Skeletal muscle tissue (tissue), 4 donors: ENCODE measurements around the gene BRF1. TPM values are rescaled to one million over a fixed set of nuclear protein-coding genes. Genes with fewer than 3 reads are reported as not detected.
A peak's percentile ranks its signal among the peaks of the same experiment; 100 is the strongest.
"Not testable (repeated sequence)": the region's sequence is repeated elsewhere in the genome, so short reads cannot be mapped to it uniquely, and the experiment has no call there.

Source experiments
- H3K27ac ChIP-seq: one replicate; pipeline ENCODE4 v1.7.0; 2013; ENCODE audit warnings: mild to moderate bottlenecking, low read depth, low read length, inconsistent platforms
- H3K27me3 ChIP-seq, 3 donors: one replicate each; pipeline ENCODE4 v1.7.0; 2013; ENCODE audit warnings: low read length in 3 of 3; ENCODE audit not compliant: control insufficient read depth in 3 of 3, insufficient read depth in 3 of 3
- H3K36me3 ChIP-seq, 3 donors: one replicate each; pipeline ENCODE4 v1.7.0; 2013; ENCODE audit warnings: low read length in 3 of 3; ENCODE audit not compliant: control insufficient read depth in 3 of 3, insufficient read depth in 3 of 3
- H3K4me1 ChIP-seq, 3 donors: one replicate each; pipeline ENCODE4 v1.7.0; 2013; ENCODE audit warnings: low read length in 3 of 3, mild to moderate bottlenecking in 3 of 3; ENCODE audit not compliant: control insufficient read depth in 3 of 3, insufficient read depth in 3 of 3
- H3K4me3 ChIP-seq, 3 donors: one replicate each; pipeline ENCODE4 v1.7.0; 2013; ENCODE audit warnings: low read length in 3 of 3
- H3K9ac ChIP-seq, 3 donors: one replicate each; pipeline ENCODE4 v1.7.0; 2013; ENCODE audit warnings: low read length in 3 of 3, mild to moderate bottlenecking in 3 of 3, moderate library complexity in 2 of 3, low read depth in 1 of 3
- H3K9me3 ChIP-seq, 3 donors: one replicate each; pipeline ENCODE4 v1.7.0; 2013; ENCODE audit warnings: low read length in 3 of 3; ENCODE audit not compliant: control insufficient read depth in 3 of 3
- total RNA-seq: library from RNA; depleted of rRNA; stranded (reverse); fragments of >200 nt; gene quantifications from one replicate; pipeline ENCODE4 v1.2.3, GENCODE V29; 2014
- donor health status: Osteomylitis.

The BRF1 gene
- total RNA-seq, 1 donor from 2014 or later, result 38.1 TPM

DNA sequence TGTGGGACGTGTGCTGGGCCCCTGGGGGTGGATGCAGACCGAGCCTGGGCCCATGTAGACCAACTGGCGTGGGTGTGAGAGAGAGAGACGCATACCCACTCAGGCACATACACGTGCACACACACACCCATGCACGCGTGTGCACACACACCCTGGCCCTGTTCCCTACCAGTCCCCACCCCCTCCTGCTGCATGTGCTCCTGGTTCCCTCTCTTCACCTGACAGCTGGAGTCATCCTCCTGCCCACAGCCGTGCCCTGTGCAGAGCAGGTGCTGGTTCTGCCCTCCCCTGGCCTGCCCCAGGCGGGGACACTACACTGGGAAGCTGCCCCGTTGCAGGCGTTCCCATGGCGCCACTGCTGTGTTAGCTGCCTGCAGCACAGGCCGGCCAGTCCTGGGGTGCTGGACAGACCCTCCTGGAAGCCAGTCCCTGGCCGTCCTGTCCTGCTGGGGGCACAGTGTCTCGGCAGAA, 32.3 kb upstream of the BRF1 start:
- H3K9ac ChIP-seq, result peak overlapping the region; percentile 20 to 74 (median 51)

DNA sequence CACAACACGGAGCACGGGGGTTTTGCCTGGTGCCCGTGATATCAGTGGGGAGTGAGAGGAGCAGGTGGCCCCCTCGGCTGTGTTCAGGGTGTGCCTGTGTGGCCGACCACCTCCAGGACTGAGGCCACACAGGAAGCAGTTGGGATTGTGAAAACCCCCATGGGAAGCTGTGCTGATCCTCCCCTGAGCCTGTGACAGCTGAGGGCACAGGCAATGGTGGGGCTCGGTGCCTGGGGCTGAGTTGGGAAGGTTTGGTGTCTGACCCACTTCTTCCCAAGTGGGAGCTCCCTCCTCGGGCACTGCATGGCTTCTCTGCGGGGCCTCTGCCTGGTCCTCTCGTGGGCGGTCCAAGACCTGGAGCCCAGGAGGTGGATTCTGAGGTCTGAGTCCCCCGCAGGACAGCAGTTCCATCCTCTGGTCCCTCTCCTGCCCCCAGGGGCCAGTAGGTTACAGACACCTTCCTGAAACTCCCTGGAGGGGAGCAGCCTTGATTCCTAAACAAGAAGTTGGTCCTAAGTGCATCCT, 31.6 kb upstream of the BRF1 start:
- no peak overlapping the region for H3K27ac ChIP-seq
- H3K4me3 ChIP-seq, result no peak overlapping the region
- H3K9ac ChIP-seq, result peak overlapping the region in 1 of 3 donors; percentile 25
- no peaks in the 10 kb centered on the region for H3K27me3 ChIP-seq
- peaks cover 84 to 100% (median 95%) of the 10 kb centered on the region in 3 donors for H3K4me1 ChIP-seq
- no peaks in the 10 kb centered on the region for H3K36me3 ChIP-seq
- H3K9me3 ChIP-seq, result no peaks in the 10 kb centered on the region

More for the DNA sequence above, 32.3 kb upstream of the BRF1 start:
- H3K27ac ChIP-seq, result peak overlapping the region; percentile 54
- H3K9me3 ChIP-seq, result no peaks in the 10 kb centered on the region
- no peaks in the 10 kb centered on the region for H3K27me3 ChIP-seq
- peaks cover 84 to 100% (median 95%) of the 10 kb centered on the region in 3 donors for H3K4me1 ChIP-seq
- no peaks in the 10 kb centered on the region for H3K36me3 ChIP-seq
- no peak overlapping the region for H3K4me3 ChIP-seq

- Histone ChIP-seq H3K36me3 (no peaks in the 10 kb centered on the region), H3K27me3 (no peaks in the 10 kb centered on the region), H3K27ac (no peak overlapping the region), H3K4me3 (no peak overlapping the region), H3K9ac (peak overlapping the region in 1 of 3 donors; percentile 25), H3K9me3 (no peaks in the 10 kb centered on the region), H3K4me1 (peaks cover 83 to 100% (median 95%) of the 10 kb centered on the region in 3 donors)
These were observed 31.0 kb upstream of the BRF1 start for GRCh38 chr14:105331575-105332349.

DNA sequence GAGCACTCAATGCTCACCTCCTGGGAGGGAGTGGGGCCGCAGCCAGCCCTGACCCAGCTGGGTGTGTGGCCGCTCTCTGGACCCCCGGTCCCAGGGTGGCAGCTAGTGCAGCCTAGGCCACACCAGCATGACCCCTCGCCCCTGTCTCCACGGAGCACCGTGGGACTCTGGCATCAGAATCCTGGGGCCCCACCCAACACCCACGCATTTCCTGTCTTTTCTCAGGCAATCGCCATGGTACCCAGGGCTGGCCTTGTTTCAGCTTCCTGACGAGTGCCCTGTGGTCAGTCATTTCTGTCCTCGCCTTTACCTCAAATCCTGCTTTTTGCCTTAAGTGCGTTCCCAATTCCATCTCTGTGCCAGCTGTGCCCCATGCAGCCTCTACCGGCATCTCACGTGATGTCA, 29.7 kb upstream of the BRF1 start:
- Histone ChIP-seq H3K4me1 (peaks cover 83 to 100% (median 95%) of the 10 kb centered on the region in 3 donors), H3K4me3 (peak overlapping the region in 1 of 3 donors; percentile 29), H3K36me3 (no peaks in the 10 kb centered on the region), H3K27ac (peak overlapping the region; percentile 25), H3K9me3 (no peaks in the 10 kb centered on the region), H3K27me3 (no peaks in the 10 kb centered on the region), H3K9ac (peak overlapping the region in 1 of 3 donors; percentile 8)

GRCh38 chr14:105329411-105330150, 28.8 kb upstream of the BRF1 start:
- H3K27ac ChIP-seq, result peak overlapping the region; percentile 80
- H3K9me3 ChIP-seq, result no peaks in the 10 kb centered on the region
- no peaks in the 10 kb centered on the region for H3K36me3 ChIP-seq
- no peaks in the 10 kb centered on the region for H3K27me3 ChIP-seq
- H3K4me3 ChIP-seq, result peak overlapping the region in 1 of 3 donors; percentile 38
- H3K4me1 ChIP-seq, result peaks cover 81 to 99% (median 96%) of the 10 kb centered on the region in 3 donors
- peak overlapping the region in 1 of 3 donors; percentile 89 for H3K9ac ChIP-seq

DNA sequence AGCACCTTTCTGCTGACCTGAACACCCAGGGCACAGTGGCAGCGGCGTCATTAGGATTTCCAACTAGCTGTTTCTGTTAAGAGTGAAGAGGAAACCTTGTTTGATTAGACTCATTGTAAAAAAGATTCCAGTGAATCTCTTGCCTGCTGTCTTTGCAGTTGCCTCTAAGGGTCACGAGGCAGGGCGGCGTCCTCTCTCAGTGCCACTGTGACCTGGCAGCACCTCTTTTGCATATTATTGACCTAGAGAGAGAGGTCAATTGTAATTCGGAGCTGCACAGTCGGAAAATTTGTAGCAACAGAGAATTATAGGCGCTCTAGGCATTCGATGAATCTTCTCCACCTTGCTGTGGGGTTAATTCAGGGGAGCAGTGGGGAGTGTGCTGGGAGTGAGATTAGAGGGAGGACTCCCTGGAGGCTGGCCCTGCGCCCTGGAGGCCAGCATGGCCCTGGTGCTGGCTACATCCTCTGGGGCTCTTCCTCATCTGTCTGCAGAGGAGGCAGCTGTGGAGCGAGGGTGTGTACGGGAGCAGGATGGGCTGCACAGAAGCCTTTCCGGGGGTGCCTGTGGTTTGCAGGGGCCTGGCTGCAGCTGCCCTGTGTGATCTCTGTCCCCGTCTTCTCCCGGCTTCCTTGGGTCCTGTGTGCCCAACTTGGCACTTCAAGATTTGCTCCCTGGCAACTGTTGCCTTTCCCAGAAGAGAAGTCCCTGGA, 28.0 kb upstream of the BRF1 start:
- Histone ChIP-seq H3K27me3 (no peaks in the 10 kb centered on the region), H3K9me3 (no peaks in the 10 kb centered on the region), H3K4me3 (peak overlapping the region in 2 of 3 donors; percentile 9 to 38), H3K36me3 (no peaks in the 10 kb centered on the region), H3K4me1 (peaks cover 81 to 99% (median 96%) of the 10 kb centered on the region in 3 donors), H3K27ac (peak overlapping the region; percentile 80), H3K9ac (peak overlapping the region; percentile 5 to 89 (median 57))

DNA sequence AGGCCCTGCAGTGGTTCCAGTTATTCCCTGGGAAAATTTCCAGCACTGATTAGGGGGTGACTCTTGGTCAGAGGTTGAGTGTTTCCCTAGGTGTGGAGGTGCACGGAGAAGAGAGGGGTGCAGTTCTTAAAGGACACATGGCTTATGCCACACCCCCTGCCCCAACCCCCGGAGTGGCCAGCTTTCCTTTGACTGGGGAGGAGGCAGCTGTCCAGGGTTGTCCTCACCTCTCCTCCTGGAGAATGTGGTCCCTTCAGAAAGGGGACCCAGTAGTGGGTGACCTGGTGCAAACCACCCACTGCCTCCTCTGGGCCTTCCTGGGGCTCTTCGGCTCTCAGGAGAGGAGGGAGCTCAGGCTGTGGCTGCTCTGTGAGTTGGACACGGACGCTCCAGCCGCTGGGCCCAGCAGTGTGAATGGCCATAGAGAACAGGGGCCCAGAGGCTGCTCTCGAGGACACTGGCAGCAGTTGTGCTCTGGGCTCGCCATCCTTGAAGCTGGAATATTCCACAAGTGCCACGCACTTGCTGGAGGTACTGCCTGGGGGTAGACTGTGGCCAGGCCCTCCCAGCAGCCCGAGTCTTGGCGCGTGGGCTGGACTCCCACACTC, 27.4 kb upstream of the BRF1 start:
- Histone ChIP-seq H3K9ac (peak overlapping the region; percentile 5 to 89 (median 57)), H3K27me3 (no peaks in the 10 kb centered on the region), H3K4me3 (peak overlapping the region in 1 of 3 donors; percentile 68), H3K9me3 (no peaks in the 10 kb centered on the region), H3K27ac (peak overlapping the region; percentile 80), H3K36me3 (peaks cover 0 to 2% (median 0%) of the 10 kb centered on the region in 3 donors), H3K4me1 (peaks cover 81 to 99% (median 96%) of the 10 kb centered on the region in 3 donors)

GRCh38 chr14:105327695-105328045, 26.9 kb upstream of the BRF1 start:
- peak overlapping the region; percentile 80 for H3K27ac ChIP-seq
- peak overlapping the region in 2 of 3 donors; percentile 34 to 68 for H3K4me3 ChIP-seq
- H3K4me1 ChIP-seq, result peaks cover 82 to 99% (median 96%) of the 10 kb centered on the region in 3 donors
- not testable (repeated sequence) for H3K27me3 ChIP-seq, H3K9me3 ChIP-seq, H3K36me3 ChIP-seq
- peak overlapping the region in 2 of 3 donors; percentile 5 to 89 for H3K9ac ChIP-seq
